Neural progenitor cell (in vitro differentiated cells): ENCODE data around the gene MX1. TPM values are rescaled to one million over a fixed set of nuclear protein-coding genes. Genes with fewer than 3 reads are reported as not detected.

ENCODE experiments used
- DNase-seq: peaks from one replicate; pipeline ENCODE4 v3.0.0-alpha.2; 2016; ENCODE audit warnings: low spot score
- H2AFZ ChIP-seq: fragments of 200-600 bp; sonication (generic); replicated peaks from 2 replicates; pipeline ENCODE4 v1.6.1; 2016; ENCODE audit warnings: antibody characterized with exemption
- H3F3A ChIP-seq: fragments of 200-600 bp; sonication (generic); 2 replicates; pipeline ENCODE4 v1.6.1; 2016; ENCODE audit warnings: antibody characterized with exemption, low read depth
- H3K27ac ChIP-seq: fragments of 200-600 bp; sonication (generic); 2 replicates; pipeline ENCODE4 v1.5.1; 2016; ENCODE audit warnings: mild to moderate bottlenecking
- H3K27me3 ChIP-seq: fragments of 200-600 bp; sonication (generic); 2 replicates; pipeline ENCODE4 v1.6.1; 2016; ENCODE audit warnings: mild to moderate bottlenecking, moderate library complexity
- H3K36me3 ChIP-seq: fragments of 200-600 bp; sonication (generic); 2 replicates; pipeline ENCODE4 v1.5.1; 2016
- H3K4me1 ChIP-seq: fragments of 200-600 bp; sonication (generic); 2 replicates; pipeline ENCODE4 v1.6.1; 2016; ENCODE audit warnings: mixed run types
- H3K4me2 ChIP-seq: fragments of 200-600 bp; sonication (generic); 2 replicates; pipeline ENCODE4 v1.6.1; 2016
- H3K4me3 ChIP-seq: fragments of 200-600 bp; sonication (generic); 2 replicates; pipeline ENCODE4 v1.5.1; 2016
- H3K79me2 ChIP-seq: fragments of 200-600 bp; sonication (generic); 2 replicates; pipeline ENCODE4 v1.6.1; 2016; ENCODE audit warnings: low read depth
- H3K9ac ChIP-seq: fragments of 200-600 bp; sonication (generic); 2 replicates; pipeline ENCODE4 v1.6.1; 2016
- H3K9me3 ChIP-seq: fragments of 200-600 bp; sonication (generic); 2 replicates; pipeline ENCODE4 v1.5.1; 2016; ENCODE audit warnings: low read depth
- H4K20me1 ChIP-seq: fragments of 200-600 bp; sonication (generic); 2 replicates; pipeline ENCODE4 v1.6.1; 2016; ENCODE audit warnings: low read depth
- H3K27ac Mint-ChIP-seq: 3 replicates; pipeline ENCODE4 v1.8.0; 2021; ENCODE audit warnings: mixed read lengths
- H3K27me3 Mint-ChIP-seq: 2 replicates; pipeline ENCODE4 v1.8.0; 2022; ENCODE audit warnings: low read depth, mild to moderate bottlenecking, inconsistent platforms, moderate library complexity, mixed read lengths; ENCODE audit not compliant: insufficient read depth
- H3K36me3 Mint-ChIP-seq: 3 replicates; pipeline ENCODE4 v1.8.0; 2021; ENCODE audit warnings: mixed read lengths
- H3K4me1 Mint-ChIP-seq: 3 replicates; pipeline ENCODE4 v1.8.0; 2021; ENCODE audit warnings: mixed read lengths
- H3K4me3 Mint-ChIP-seq: 3 replicates; pipeline ENCODE4 v1.8.0; 2021; ENCODE audit warnings: mild to moderate bottlenecking, moderate library complexity, mixed read lengths
- H3K9me3 Mint-ChIP-seq: 3 replicates; pipeline ENCODE4 v1.8.0; 2020; ENCODE audit warnings: mixed read lengths
- CTCF ChIP-seq: fragments of 200-600 bp; sonication (generic); IDR thresholded peaks from 2 replicates; pipeline ENCODE4 v1.5.1; 2017; ENCODE audit warnings: antibody characterized with exemption, mild to moderate bottlenecking
- EZH2 ChIP-seq: fragments of 200-600 bp; sonication (generic); IDR thresholded peaks from 2 replicates; pipeline ENCODE4 v1.6.1; 2017; ENCODE audit warnings: antibody characterized with exemption, mild to moderate bottlenecking, moderate library complexity
- EZH2phosphoT487 ChIP-seq: fragments of 200-600 bp; sonication (generic); IDR thresholded peaks from 2 replicates; pipeline ENCODE4 v1.6.1; 2017; ENCODE audit warnings: antibody characterized with exemption
- total RNA-seq: library from RNA; depleted of rRNA; stranded (reverse); fragments of >200 nt; gene quantifications from 2 replicates; pipeline ENCODE4 v1.2.3, GENCODE V29; 2015; ENCODE audit warnings: low replicate concordance

Gene MX1
- total RNA-seq, 1 donor from 2014 or later = 1.7 TPM

GRCh38 chr21:41487082-41487481 is 61.0 kb downstream of the MX1 start:
- Histone ChIP-seq H3K4me1 (no peaks in the 10 kb centered on the region), H3K4me3 (no peak overlapping the region), H3K27ac (no peak overlapping the region), H3F3A (no peaks in the 10 kb centered on the region), H3K9ac (no peak overlapping the region), H4K20me1 (no peaks in the 10 kb centered on the region), H3K36me3 (no peaks in the 10 kb centered on the region), H3K4me2 (no peak overlapping the region), H3K27me3 (no peaks in the 10 kb centered on the region), H3K79me2 (no peaks in the 10 kb centered on the region), H3K9me3 (no peaks in the 10 kb centered on the region), H2AFZ (no peak overlapping the region)
- TF ChIP-seq CTCF (no peak), EZH2 (no peak), EZH2phosphoT487 (no peak)
- no peaks in the 10 kb centered on the region for H3K9me3 Mint-ChIP-seq
- no peak for DNase-seq
- H3K4me3 Mint-ChIP-seq = no peak overlapping the region
- H3K27me3 Mint-ChIP-seq = peaks cover 2% of the 10 kb centered on the region
- H3K36me3 Mint-ChIP-seq = no peaks in the 10 kb centered on the region
- H3K27ac Mint-ChIP-seq = no peak overlapping the region
- peaks cover 12% of the 10 kb centered on the region for H3K4me1 Mint-ChIP-seq

DNA sequence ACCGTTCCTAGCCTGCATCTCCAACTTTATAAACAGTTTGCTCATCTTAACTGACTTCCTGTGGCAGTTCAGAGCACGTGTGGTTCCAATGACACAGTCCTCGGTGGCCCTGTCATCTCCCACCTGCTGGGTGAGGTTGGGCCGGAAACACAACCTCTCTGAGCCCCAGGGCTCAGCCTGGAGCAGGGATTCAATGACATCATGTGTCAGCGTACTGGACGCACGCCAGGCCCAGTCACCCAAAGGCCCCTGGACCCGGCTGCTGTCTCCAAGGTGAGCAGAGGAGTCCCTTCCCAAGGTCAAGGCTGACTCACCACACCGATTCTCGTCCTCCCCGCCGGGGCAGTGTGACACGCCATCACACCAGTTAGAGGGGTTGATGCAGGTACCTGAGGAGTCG is 62.0 kb downstream of the MX1 start:
- peaks cover 4% of the 10 kb centered on the region for H3K27me3 Mint-ChIP-seq
- no peak overlapping the region for H3K9ac ChIP-seq
- no peaks in the 10 kb centered on the region for H3K36me3 Mint-ChIP-seq
- H3K36me3 ChIP-seq = no peaks in the 10 kb centered on the region
- H3K4me1 ChIP-seq = no peaks in the 10 kb centered on the region
- H3K9me3 Mint-ChIP-seq = no peaks in the 10 kb centered on the region
- no peaks in the 10 kb centered on the region for H3F3A ChIP-seq
- no peak for DNase-seq
- no peaks in the 10 kb centered on the region for H3K79me2 ChIP-seq
- no peaks in the 10 kb centered on the region for H4K20me1 ChIP-seq
- H3K4me2 ChIP-seq = no peak overlapping the region
- H2AFZ ChIP-seq = no peak overlapping the region
- H3K9me3 ChIP-seq = no peaks in the 10 kb centered on the region
- peaks cover 10% of the 10 kb centered on the region for H3K4me1 Mint-ChIP-seq
- no peak overlapping the region for H3K4me3 Mint-ChIP-seq
- H3K27ac Mint-ChIP-seq = no peak overlapping the region
- H3K4me3 ChIP-seq = no peak overlapping the region
- no peaks in the 10 kb centered on the region for H3K27me3 ChIP-seq
- no peak overlapping the region for H3K27ac ChIP-seq
- TF ChIP-seq CTCF (no peak), EZH2 (no peak), EZH2phosphoT487 (no peak)

- Mint-ChIP-seq H3K27me3 (peaks cover 4% of the 10 kb centered on the region), H3K27ac (no peak overlapping the region), H3K4me1 (peaks cover 10% of the 10 kb centered on the region), H3K4me3 (no peak overlapping the region), H3K9me3 (no peaks in the 10 kb centered on the region), H3K36me3 (no peaks in the 10 kb centered on the region)
- Histone ChIP-seq H3K4me3 (no peak overlapping the region), H3K4me1 (no peaks in the 10 kb centered on the region), H3K36me3 (no peaks in the 10 kb centered on the region), H3K4me2 (no peak overlapping the region), H3K79me2 (no peaks in the 10 kb centered on the region), H3K27me3 (no peaks in the 10 kb centered on the region), H4K20me1 (no peaks in the 10 kb centered on the region), H3F3A (no peaks in the 10 kb centered on the region), H3K27ac (no peak overlapping the region), H3K9ac (no peak overlapping the region), H2AFZ (no peak overlapping the region), H3K9me3 (no peaks in the 10 kb centered on the region)
- TF ChIP-seq CTCF (no peak), EZH2phosphoT487 (no peak), EZH2 (no peak)
- DNase-seq = no peak
Measured at GRCh38 chr21:41489329-41489728, 63.3 kb downstream of the MX1 start.
